NCI-H446 treated with DMSO at 0.1 percent for 48 hours (cell line): Measurements from ENCODE around the gene CLSTN3.

Source experiments
- DNase-seq: peaks from one replicate; lab custom pipeline; 2025; lab: John Stamatoyannopoulos, UW

Gene CLSTN3

DNA sequence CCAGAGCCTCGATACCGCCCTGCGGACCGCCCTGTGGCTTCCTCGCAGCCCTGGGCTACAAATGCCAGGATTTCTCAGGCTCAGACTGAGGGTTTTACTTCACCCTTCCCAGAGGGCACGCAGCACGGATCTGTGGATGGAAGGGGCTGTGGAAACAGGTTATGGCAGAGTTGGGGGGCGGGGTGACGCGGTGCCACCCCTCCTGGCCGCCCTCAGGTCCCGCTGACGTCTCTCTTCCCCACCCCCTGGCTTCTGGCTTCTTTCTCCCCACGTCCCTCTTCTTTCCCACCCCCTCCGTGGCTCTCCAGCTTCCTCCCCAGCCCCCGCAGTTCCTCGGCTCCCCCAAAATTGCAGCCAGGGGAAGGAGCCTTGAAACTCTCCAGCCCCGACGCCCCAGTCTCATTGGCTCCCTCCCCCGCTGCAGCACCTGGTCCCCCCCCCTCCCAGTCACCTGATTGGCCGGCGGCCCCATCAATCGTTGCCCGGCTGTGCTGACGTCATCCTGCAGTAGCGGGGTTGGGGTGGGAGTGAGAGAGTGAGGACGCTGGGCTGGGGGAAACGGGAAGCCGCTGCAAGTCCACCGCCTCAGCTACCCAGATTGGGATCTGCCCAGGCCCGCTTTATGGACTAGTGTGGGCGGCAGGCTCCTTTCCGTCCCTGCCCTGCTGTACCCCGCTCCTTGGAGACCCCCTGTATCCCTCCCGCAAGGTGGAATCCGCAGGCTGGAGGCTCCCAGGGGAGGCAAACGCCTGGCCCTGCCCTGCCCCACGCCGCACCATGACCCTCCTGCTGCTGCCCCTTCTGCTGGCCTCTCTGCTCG is at the start of gene CLSTN3:
Gene CLSTN3 (plus strand): TSS at position 500 of the 820 bp plus-strand sequence. CDS start 278 bp downstream, at position 778.
- peak; percentile 59 for DNase-seq

DNA sequence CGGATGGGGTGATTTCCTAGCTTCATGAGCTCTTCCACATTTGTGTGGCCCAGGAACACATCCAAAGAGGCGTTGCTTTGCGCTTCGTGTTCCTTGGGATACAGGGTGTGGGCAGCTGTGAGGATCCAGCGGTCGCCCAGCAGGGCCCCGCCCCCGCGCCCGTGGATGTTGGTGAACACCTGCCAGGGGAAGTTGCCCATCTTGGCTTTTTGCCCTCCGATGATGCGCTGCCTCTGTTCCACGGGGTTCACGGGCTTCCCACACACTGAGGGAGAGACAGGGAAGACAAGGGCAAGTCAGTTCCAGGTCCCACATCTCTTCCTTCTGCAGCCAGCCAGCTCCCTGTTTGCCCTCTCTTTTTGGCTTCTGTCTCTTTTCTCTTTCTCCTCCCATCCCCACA is 49.1 kb upstream of the CLSTN3 start:
- no peak for DNase-seq

DNA sequence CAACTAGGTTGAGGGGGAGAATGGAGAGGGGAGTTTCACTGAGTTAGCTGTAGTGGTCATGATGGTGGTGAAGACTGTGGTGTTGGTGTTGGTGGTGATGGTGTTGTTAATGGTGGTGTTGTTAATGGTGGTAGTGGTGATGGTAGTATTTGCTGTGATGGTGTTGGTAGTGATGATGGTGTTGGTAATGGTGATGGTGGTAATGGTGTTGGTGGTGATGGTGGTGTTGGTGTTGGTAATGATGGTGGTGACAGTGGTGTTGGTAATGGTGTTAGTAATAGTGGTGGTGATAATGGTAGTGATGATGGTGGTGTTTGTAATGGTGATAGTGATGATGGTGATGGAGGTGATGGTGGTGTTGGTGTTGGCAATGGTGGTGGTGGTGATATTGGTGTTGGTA is 47.0 kb upstream of the CLSTN3 start:
- no peak for DNase-seq

DNA sequence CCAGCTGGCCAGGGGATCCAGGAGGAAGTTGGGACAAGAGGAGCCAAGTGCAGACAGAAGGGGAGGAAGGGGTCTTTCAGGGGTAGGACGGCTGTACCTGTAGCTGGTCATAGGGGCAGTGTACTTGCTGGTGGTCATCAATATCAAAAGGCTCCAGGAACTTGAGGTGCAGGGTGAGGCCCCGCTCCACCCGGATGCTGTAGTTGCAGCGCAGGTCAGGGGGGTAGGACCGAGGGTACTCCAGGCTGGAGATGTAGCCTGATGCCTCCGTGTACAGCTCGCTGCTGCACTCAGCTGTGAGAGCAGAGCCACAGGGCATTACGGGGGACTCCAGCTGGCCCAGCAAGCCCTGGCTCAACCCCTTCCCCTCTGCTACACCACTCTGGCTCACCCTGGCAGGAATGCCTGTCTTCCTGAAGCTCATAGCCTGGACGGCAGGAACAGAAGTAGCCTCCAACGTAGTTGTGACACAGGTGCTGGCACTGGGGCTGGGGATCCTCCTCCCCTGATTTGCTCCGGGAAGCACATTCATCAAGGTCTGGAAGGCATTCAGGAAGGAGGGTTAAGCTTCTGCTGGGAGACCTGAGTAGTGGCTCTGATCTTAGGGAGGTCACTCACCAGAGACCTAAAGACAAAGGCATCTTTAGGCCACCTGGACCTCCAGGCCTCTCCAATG is 40.8 kb upstream of the CLSTN3 start:
- DNase-seq = no peak

DNA sequence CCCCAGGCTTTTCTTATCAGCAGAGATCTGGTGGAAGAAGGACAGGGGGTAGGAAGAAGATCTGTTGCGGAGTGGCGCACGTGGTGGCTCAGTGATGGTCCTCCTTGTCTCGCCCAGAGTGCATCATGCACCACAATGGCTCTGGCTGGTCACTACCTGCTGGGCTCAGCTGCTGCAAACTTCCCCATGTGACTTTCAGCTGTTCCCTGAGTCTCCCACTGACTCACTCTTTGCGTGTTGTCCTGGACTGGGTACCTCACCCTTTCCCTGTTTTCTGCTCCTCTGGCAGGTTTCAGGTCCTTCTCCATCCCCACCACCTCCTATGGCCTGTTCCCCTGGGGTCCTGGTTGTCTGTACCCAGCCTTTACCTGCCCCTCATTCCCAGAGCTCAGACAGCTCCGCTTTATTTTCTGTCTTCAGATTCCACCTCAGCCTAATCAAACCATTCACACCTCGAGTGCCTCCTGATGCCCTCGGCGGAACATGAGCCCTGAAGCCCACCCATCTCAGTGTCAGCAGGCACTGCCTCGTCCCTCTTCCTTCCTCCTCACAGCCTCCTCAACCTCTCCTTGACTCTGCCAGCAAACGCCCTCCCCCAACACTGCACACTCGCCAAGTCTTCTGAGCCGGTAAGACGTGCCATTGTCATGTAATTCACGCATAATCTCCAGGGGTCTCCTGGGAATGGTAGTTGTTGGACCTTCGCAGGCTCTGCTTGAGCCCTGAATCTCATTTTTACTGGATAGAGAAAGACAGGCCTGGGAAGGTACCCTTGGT is 39.8 kb upstream of the CLSTN3 start:
- DNase-seq = no peak

DNA sequence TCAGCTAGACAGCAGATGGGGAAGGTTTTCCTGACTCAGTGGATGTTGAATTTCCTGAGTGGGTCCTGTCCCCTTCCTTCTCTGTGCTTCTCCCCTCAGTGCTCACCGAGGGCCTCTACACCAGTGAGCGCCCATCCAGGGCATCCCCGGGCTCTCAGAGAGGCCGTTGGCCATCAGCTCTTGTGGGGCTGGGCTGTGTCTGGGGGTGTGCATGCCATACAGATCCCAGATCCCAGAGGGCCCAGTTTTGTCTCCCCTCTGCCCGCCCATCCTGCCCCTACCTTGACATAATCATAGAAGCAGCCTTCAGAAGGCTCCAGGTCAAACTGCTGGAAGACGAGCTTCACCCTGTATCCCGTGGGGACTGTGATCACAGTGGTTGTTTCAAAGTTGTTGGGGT is 39.0 kb upstream of the CLSTN3 start:
- DNase-seq = no peak

DNA sequence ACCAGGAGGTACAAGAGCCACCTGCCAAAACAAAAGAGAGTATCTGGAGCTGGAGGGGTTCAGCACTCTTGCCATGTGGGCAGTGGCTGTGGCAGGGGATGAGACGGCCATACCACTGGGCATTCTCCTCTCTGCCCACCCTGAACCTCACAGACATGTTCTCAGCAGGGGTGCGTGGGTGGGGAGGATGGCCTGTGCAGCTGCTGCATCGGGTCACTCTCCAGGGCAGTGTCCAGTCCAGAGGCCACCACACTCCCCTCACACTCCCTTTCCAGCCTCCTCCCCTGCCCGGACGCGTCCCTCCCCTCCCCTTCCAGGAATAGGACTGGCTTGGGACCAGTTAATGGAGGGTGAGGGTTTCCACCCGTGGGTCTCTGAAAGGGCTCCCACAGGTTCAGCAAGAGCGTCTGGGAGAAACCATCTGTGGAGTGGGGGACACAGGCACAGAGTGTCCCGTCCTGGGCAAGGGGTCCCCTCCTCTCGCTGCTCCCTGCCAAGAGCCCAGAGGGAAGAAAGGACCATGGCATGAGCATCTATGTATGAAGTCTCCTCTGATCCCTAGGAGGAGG is 38.4 kb upstream of the CLSTN3 start:
- no peak for DNase-seq

DNA sequence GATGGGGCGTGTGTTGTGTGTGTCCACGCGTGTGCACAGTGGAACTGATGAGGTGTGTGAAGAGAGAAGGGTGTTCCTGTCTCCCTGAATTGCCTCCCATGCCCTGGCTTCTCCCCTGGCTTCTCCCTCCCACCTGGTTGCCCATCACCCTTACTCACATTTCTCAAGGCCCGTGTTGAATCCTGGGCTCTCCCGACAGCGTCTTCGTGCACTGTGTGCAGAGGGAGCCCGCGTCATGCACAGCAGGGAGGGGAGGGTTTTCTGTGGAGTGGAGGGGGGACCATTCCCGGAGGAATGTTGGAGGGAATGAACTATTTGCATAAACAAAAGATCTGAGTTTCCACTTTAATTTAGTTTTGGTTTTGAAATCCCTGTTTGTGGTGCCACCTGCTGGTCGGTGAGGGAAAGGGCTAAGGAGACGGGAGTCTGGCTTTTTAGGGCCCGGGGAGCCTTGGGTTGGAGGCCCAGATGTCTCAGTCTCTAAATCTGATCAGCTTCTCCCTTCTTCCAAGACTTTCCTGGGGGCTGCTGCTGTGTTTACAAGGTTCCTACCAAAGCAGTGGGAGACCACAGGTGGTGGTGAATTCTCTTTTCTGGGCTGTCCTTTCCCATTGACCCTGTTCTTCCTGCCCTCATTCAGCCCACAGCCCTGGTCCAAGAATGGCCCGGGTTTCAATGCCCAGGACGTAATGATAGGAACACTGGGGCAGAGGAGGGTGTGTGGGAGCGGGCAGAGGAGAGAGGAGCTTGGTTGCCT is 37.8 kb upstream of the CLSTN3 start, which contains the start of gene C1R:
Gene C1R (minus strand): TSS at position 217 of the 757 bp plus-strand sequence. CDS start 57 bp downstream, at position 160.
- DNase-seq = no peak

DNA sequence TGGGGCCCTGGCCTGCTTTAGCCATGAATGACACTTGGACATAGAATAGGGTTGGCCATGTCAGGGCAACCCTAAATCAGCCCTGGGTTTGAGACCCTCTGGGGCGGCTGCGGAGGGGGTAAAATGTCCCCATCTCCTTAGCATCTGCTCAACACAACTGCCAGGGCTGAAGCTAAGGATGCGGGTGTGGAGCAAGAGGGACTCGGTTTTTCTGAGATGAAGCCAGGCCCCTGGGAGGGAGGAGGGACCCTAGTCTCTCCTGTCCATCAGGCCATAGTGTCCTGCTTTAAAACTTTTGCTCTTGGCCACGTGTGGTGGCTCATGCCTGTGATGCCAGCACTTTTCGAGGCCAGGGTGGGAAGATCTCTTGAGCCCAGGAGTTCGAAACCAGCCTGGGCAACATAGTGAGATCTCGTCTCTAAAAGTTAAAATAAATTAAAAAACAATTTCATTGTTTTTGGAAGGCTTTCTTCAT is 37.1 kb upstream of the CLSTN3 start:
- DNase-seq = no peak

DNA sequence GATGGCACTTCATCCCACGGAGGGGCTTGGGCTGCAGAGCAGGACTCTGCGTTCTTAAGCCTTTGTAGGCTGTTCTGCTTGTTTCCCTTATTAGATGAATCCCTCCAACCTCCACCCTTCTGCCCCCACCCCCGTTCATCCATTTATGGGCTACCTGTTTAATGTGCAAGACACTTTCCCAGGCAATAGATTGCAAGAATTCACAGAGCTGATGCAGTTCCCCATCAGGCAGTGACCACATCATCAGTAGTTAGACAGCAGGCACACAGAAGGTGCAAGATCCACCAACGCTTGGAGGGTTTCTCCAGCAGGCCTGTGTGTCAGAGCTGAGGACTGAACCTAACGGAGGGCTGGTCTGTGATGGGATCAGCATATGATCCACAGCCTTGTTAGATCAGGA is 36.7 kb upstream of the CLSTN3 start:
- DNase-seq = no peak

DNA sequence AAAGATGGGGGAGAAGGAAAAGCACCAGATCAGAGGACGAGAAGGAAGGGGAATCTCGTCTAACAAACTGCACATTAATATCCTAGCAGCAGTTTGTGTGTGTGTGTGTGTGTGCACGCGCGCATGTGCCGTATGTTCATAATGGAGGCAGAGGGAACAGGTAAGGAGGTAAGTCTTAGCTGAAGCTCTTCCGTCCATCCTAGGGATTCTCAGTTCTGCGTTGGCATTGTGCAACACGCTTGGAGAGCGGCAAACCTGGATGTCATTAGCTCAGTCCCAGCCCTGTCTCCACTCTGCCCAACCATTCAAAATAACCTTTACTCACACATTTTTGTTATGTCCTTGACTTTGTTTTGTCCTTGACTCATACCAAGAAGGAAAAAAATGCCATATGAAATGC is 36.3 kb upstream of the CLSTN3 start:
- DNase-seq = no peak

DNA sequence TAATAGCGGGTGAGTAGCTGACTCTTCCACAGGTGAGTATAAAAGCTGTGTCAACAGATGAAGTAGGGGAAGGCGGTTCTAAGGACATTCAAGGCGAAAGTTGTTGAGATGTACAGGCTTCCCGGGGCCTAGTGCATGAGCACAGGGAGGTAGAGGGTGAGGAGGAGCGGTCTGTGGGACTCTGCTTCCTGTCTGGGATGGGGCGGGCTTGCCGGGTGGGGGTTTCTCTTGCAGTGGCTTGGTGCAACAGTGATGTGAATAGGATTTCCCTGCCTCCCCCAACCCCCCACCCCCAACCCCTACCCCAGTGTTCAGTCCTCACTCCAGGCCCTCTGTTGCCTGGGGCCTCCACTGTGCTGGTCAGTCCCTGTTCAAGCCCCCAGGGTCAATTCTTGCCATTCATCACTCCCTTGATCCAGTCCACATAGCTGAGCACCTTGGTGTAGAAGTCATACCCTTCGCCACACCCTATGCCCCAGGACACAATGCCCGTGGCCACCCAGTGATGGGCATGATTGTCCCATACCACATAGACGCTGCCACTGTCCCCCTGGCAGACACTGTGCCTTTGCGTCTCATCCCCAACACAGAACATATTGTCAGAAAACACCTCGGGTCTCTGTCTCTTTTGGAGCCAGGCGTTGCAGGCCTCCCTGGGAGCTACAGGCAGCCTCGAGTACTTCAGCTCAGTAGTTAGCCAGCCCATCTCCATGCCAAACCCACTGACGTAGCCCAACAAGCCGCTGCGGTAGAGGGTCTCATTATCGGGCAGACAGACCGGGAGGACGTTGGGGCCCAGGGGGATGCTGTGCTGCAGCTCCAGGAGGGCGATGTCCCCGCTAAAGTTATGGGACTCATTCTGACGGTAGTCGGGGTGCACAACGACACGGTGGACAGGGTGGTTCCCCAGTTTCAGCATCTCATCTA is 33.9 kb upstream of the CLSTN3 start:
- no peak for DNase-seq

DNA sequence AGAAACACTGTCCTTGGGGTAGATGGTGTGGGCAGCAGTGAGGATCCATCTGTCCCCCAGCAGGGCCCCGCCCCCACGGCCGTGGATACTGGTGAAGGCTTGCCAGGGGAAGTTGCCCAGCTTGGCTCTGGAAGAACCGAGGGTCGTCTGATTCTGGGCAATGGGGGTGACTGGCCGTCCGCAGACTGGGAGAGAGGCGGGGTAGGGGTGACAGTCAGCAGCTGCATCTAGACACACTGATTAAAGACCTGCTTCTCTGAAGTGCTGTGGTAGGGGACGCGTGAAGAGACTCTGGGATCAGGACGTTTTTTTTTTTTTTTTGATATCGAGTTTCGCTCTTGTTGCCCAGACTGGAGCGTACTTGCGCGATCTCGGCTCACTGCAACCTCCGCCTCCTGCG is 33.2 kb upstream of the CLSTN3 start:
- no peak for DNase-seq

DNA sequence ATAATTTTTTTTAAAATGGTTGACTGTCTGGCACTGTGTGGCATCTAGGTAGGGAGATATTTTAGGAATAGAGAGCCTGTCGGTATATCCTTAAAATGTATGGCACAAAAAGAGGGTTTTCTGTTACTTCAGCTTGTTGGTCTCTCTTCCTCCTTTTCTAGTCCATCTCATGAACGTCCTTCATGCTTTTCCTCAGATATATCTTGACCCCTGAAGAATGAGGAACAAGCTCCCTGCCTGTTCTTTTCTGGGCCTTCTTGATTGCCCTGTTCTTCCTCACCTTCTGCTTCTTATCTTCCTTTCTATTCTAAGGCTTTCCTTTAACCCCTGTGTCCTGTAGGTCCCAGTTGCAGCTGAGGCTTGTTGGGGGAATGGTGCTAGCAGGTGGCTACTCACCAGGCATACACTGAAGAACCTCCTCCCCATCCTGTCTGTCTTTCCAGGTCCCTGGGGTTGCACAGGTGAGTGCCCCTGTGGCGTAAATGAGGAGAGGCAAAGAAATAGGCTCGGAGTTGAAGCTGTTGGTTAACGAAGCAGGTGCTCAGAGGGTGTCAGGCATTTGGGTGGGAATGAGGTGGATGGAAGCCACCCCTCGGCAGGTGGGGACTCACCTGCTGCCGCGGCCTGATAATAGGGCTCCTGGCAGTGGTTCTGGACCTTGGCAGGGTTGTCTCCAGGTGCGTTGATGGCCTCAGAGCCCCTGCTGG is 30.7 kb upstream of the CLSTN3 start:
- DNase-seq = no peak

DNA sequence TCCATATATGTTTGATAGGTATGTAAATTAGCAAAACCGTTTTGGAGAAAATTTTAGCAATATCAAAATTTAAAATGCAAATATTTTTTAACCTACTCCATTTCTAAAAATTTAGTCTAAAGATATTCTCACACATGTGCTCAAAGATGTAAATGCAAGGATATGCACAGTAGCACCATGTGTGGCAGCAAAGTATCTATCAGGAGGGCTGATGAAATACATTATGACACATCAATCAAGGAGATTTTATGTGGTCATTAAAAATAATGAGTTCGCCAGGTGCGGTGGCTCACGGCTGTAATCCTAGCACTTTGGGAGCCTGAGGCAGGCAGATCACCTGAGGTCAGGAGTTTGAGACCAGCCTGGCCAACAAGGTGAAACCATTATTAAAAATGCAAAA is 29.9 kb upstream of the CLSTN3 start:
- DNase-seq = no peak

DNA sequence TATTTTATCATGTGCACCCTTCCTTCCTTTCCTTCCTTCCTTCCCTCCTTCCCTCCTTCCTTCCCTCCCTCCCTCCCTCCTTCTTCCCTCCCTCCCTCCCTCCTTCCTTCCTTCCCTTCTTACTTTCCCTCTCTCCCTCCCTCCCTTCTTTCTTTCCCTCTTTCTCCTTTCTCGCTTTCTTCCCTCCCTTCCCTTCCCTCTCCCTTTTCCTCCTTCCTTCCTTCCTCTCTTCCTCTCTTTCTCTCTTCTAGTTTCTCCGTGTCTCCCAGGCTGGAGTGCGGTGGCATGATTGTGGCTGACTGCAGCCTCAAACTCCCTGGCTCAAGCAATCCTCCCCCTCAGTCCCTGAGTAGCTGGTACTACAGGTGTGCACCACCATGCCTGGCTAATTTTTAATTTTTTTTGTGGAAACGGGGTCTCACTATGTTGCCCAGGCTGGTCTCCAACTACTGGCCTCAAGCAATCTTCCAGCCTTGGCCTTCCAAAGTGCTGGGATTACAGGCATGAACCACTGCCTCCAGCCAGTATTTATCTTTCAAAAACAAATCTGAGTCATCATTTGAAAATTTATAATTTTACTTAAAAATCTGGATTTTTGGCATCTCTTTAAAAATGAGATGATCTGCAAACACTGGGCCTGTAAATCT is 29.0 kb upstream of the CLSTN3 start:
- no peak for DNase-seq

DNA sequence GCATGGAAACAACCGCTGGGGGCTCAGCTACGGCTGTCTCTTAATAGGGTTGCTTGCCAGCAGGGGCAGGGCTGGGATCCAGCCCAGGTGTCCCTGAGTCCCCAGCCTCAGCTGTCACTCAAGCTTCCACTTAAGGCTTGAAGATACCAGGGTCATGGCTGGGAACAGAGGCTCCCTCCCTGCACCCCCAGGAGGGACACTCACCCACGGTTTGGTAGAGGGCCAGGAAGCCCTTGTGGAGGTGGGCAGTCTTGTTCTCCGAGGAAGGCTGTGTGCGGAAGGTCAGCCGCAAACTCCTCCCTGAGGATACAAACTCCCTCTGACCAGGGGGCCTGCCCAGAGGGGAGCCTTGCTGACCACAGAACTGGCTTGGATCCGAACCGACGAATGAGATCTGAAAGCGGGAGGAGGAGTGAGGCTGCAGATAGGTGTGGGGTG is 28.5 kb upstream of the CLSTN3 start:
- no peak for DNase-seq

DNA sequence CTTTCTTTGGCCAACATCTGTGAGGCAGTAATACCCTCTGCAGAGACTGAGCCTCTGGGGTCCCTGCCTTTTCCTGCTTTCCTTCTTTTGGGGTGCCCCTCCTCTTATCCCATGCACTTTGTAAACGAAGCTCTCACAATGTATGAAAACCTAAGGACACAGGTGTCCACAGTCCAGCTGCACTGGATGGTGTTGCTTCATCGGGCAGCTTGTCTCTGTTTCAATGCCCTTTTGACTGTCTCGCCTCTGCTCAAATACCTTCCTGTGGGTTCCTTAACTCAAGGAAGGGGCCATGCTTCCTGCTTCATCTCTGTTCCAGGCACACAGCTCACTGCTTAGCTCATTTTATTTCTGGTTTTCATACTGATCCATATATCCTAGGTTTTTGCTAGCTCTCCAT is 27.6 kb upstream of the CLSTN3 start:
- no peak for DNase-seq
